Nephron (organoid): Measurements from ENCODE around the gene ZBTB4.

Experiments used
- H3K27ac Mint-ChIP-seq, 3 experiments: 2 replicates each; pipeline ENCODE4 v1.8.0; 2020; ENCODE audit warnings: mixed read lengths in 3 of 3, mild to moderate bottlenecking in 2 of 3, moderate library complexity in 1 of 3
- H3K27me3 Mint-ChIP-seq: 2 replicates; pipeline ENCODE4 v1.8.0; 2021; ENCODE audit warnings: low read depth, mild to moderate bottlenecking, moderate library complexity, mixed read lengths
- H3K36me3 Mint-ChIP-seq: 2 replicates; pipeline ENCODE4 v1.8.0; 2020; ENCODE audit warnings: low read depth, mixed read lengths
- H3K4me1 Mint-ChIP-seq: 2 replicates; pipeline ENCODE4 v1.8.0; 2020; ENCODE audit warnings: mixed read lengths
- H3K4me3 Mint-ChIP-seq, 3 experiments: 2 replicates each; pipeline ENCODE4 v1.8.0; 2020; ENCODE audit warnings: mild to moderate bottlenecking in 3 of 3, mixed read lengths in 3 of 3, moderate library complexity in 2 of 3
- H3K9me3 Mint-ChIP-seq: 2 replicates; pipeline ENCODE4 v1.8.0; 2020; ENCODE audit warnings: mixed read lengths
- CTCF ChIP-seq, 3 experiments: fragments of 200-600 bp; sonication (generic); IDR thresholded peaks; one replicate each; pipeline ENCODE4 v1.5.0; 2021; ENCODE audit warnings: antibody characterized with exemption in 3 of 3; ENCODE audit not compliant: unreplicated experiment in 3 of 3

Gene ZBTB4

DNA sequence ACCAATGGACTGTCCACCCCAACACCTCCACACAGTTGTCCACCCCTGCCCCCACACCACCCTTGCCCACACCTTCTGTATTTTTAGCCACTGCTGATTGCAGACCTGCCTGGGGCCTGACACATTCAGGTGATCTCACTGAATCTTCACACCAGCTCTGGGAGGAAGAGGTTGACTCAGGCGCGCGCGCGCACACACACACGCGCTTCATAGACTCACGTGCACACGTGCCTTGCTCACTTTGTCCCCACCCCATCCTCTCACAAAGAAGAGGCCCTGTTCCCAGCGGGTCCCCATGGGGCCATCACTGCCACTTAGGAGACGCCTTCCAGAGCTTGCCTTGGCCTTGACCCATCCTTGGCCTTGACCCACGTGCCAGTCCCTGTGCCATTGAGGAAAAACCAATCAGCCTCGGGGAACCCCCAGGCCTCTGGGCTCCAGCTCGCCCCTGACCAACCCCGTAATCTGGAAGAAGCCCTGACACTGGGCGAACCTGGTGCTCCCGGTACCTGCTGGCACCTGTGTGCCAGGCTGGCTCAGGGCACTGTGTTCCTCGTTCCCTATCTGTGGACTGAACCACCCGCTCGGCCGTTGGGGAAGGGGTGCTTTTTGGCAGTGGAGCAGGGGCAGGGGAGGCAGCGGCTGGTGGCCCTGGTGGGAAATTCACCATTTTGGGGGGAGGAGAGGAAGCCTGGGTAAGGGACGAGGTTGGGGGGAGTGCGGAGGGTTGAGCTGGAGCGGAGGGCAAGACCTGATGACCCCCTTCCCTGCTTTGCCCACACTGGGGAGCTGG is 68.6 kb downstream of the ZBTB4 start:
- H3K27ac Mint-ChIP-seq = no peak overlapping the region
- no peak for TF ChIP-seq CTCF (IDR thresholded peaks at IDR 0.05; ENCODE audit: unreplicated experiment in 3 of 3)
- peaks cover 32% of the 10 kb centered on the region for H3K36me3 Mint-ChIP-seq
- H3K9me3 Mint-ChIP-seq = no peaks in the 10 kb centered on the region
- H3K4me3 Mint-ChIP-seq = no peak overlapping the region
- H3K27me3 Mint-ChIP-seq = peaks cover 6% of the 10 kb centered on the region
- H3K4me1 Mint-ChIP-seq = peaks cover 11% of the 10 kb centered on the region

DNA sequence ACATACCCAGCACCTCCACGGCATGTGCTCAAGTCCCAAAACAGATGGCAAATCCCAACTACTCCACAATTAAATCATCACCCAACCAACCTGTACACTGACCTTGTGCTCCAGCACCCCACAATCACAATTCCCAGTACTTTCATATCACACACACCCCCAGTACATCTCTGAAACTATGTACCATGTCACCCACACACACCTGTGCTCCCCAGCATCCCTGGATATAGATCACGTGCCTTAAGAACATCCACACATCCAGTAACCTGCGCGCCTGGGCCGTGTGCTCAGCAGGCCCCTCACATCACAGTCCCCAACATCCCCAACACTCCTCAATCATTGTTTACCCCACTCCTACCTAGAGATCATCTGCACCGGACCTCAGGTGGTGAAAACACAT is 69.7 kb downstream of the ZBTB4 start:
- peak overlapping the region; percentile 26 to 78 (median 52) for H3K4me3 Mint-ChIP-seq
- peaks cover 28% of the 10 kb centered on the region for H3K36me3 Mint-ChIP-seq
- H3K27ac Mint-ChIP-seq = no peak overlapping the region
- peaks cover 14% of the 10 kb centered on the region for H3K4me1 Mint-ChIP-seq
- no peak for TF ChIP-seq CTCF (IDR thresholded peaks at IDR 0.05; ENCODE audit: unreplicated experiment in 3 of 3)
- peaks cover 6% of the 10 kb centered on the region for H3K27me3 Mint-ChIP-seq
- no peaks in the 10 kb centered on the region for H3K9me3 Mint-ChIP-seq
